A673 (cell line): ENCODE measurements around the gene NME9. TPM values are rescaled to one million over a fixed set of nuclear protein-coding genes. Genes with fewer than 3 reads are reported as not detected.

Experiments used
- BruUV-seq: library from RNA; stranded (reverse); fragments of 400-500 nt; replicated peaks from 2 replicates; lab custom pipeline; 2021; lab: Mats Ljungman, UMichigan
- CTCF ChIA-PET: fragments of 300-600 bp; sonication (Branson Sonifier 250); formaldehyde crosslinking; loops from one replicate; lab custom pipeline; 2022; ENCODE audit warnings: antibody characterized with exemption; lab: Charles Lee
- POLR2A ChIA-PET: fragments of 300-600 bp; sonication (Branson Sonifier 250); formaldehyde crosslinking; loops from one replicate; lab custom pipeline; 2022; ENCODE audit warnings: antibody characterized with exemption; ENCODE audit not compliant: low non-redundant PET; lab: Charles Lee
- DNase-seq: peaks from one replicate; pipeline ENCODE4 v3.0.0-alpha.2; 2015; ENCODE audit warnings: low spot score
- H3K27ac ChIP-seq: fragments of 200-600 bp; sonication (generic); 2 replicates; pipeline ENCODE4 v1.5.1; 2016; ENCODE audit warnings: mixed run types, low read depth, mild to moderate bottlenecking, mixed read lengths, antibody characterized with exemption, low read length; ENCODE audit not compliant: poor library complexity, severe bottlenecking
- H3K27me3 ChIP-seq: fragments of 200-600 bp; sonication (generic); replicated peaks from 2 replicates; pipeline ENCODE4 v1.6.1; 2017; ENCODE audit warnings: mixed run types, low read depth, mild to moderate bottlenecking, mixed read lengths, antibody characterized with exemption, low read length; ENCODE audit not compliant: insufficient read depth, poor library complexity
- H3K36me3 ChIP-seq: fragments of 200-600 bp; sonication (generic); 2 replicates; pipeline ENCODE4 v1.6.1; 2016; ENCODE audit warnings: mixed run types, mild to moderate bottlenecking, mixed read lengths, antibody characterized with exemption, low read length; ENCODE audit not compliant: insufficient read depth, poor library complexity, severe bottlenecking
- H3K4me1 ChIP-seq: fragments of 200-600 bp; sonication (generic); 2 replicates; pipeline ENCODE4 v1.6.1; 2017; ENCODE audit warnings: mixed run types, mild to moderate bottlenecking, mixed read lengths, antibody characterized with exemption, low read length; ENCODE audit not compliant: insufficient read depth, poor library complexity, severe bottlenecking
- H3K4me3 ChIP-seq: fragments of 200-600 bp; sonication (generic); 2 replicates; pipeline ENCODE4 v1.5.1; 2016; ENCODE audit warnings: low read depth, mixed run types, mild to moderate bottlenecking, mixed read lengths, low read length; ENCODE audit not compliant: poor library complexity, severe bottlenecking
- H3K9me3 ChIP-seq: fragments of 200-600 bp; sonication (generic); 2 replicates; pipeline ENCODE4 v1.6.1; 2016; ENCODE audit warnings: mixed run types, low read depth, mild to moderate bottlenecking, mixed read lengths, antibody characterized with exemption, low read length; ENCODE audit not compliant: poor library complexity, severe bottlenecking
- EZH2 ChIP-seq: fragments of 200-600 bp; sonication (generic); IDR thresholded peaks from 2 replicates; pipeline ENCODE4 v1.6.1; 2017; ENCODE audit warnings: borderline replicate concordance, low read depth, mild to moderate bottlenecking, mixed read lengths, antibody characterized with exemption, low read length; ENCODE audit not compliant: poor library complexity, severe bottlenecking
- intact Hi-C: fragments of 100-400 bp; cut with micrococcal nuclease; formaldehyde crosslinking; loops from one replicate; pipeline ENCODE4 v1.10.0; 2022; ENCODE audit not compliant: unreplicated experiment
- total RNA-seq: library from RNA; stranded (reverse); gene quantifications from 2 replicates; pipeline ENCODE4 v1.2.3, GENCODE V29; 2021
- TF ChIP-seq, protein P1 (sequence below): fragments of 300-800, 200-600 bp; sonication (generic); conservative IDR thresholded peaks from 2 replicates; pipeline ENCODE4 v1.5.1; 2017; ENCODE audit warnings: low read depth, mild to moderate bottlenecking, antibody characterized with exemption, low read length, moderate library complexity, mixed read lengths

NME9 gene
- total RNA-seq, 1 experiment from 2014 or later: not detected

- ChIA-PET POLR2A (no interaction called here), CTCF (no interaction called here)
- Histone ChIP-seq H3K27ac (no peak overlapping the region), H3K36me3 (peaks cover 6% of the 10 kb centered on the region), H3K4me1 (no peaks in the 10 kb centered on the region), H3K27me3 (no peaks in the 10 kb centered on the region), H3K9me3 (no peaks in the 10 kb centered on the region), H3K4me3 (no peak overlapping the region)
- no TSS peak for BruUV-seq
- intact Hi-C loops: no loop called here
- DNase-seq: no peak
- TF ChIP-seq, protein P1, sequence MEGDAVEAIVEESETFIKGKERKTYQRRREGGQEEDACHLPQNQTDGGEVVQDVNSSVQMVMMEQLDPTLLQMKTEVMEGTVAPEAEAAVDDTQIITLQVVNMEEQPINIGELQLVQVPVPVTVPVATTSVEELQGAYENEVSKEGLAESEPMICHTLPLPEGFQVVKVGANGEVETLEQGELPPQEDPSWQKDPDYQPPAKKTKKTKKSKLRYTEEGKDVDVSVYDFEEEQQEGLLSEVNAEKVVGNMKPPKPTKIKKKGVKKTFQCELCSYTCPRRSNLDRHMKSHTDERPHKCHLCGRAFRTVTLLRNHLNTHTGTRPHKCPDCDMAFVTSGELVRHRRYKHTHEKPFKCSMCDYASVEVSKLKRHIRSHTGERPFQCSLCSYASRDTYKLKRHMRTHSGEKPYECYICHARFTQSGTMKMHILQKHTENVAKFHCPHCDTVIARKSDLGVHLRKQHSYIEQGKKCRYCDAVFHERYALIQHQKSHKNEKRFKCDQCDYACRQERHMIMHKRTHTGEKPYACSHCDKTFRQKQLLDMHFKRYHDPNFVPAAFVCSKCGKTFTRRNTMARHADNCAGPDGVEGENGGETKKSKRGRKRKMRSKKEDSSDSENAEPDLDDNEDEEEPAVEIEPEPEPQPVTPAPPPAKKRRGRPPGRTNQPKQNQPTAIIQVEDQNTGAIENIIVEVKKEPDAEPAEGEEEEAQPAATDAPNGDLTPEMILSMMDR: no peak
- no peak for TF ChIP-seq EZH2
These were observed 58.4 kb downstream of the NME9 start for GRCh38 chr3:138271189-138271794.

GRCh38 chr3:138270245-138270644 lies 59.4 kb downstream of the NME9 start:
- Histone ChIP-seq H3K27me3 (no peaks in the 10 kb centered on the region), H3K4me3 (no peak overlapping the region), H3K27ac (no peak overlapping the region), H3K4me1 (no peaks in the 10 kb centered on the region), H3K9me3 (no peaks in the 10 kb centered on the region), H3K36me3 (peaks cover 6% of the 10 kb centered on the region)
- BruUV-seq: no TSS peak
- intact Hi-C loops: no loop called here
- ChIA-PET POLR2A (no interaction called here), CTCF (interaction anchor here (0.6 kb wide), 1 partner anchor 97 kb away, joined by 7 read pairs; no protein-coding TSS in a partner anchor)
- TF ChIP-seq EZH2: no peak
- TF ChIP-seq, protein P1: peak; percentile 25; the same call in 1 of the 2 replicates
- DNase-seq: no peak

DNA sequence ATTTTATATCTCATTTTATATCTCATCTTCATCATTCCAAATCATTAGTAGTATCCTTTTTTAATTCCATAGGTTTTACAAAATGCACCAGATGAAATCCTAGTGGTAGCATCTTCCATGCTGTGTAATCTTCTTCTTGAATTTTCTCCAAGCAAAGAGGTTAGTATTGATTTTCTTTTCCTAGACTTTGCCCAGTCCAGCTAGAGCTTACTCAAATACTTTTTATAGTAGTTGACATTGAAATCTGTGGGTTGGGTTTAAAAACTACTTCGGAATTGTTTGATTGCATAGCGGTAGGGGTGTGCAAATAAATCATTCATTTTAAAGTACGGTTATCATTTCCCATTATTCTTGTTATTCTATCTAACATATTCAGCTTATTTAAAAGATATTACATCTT lies 62.6 kb downstream of the NME9 start:
- no peak for DNase-seq
- TF ChIP-seq, protein P1: no peak
- TF ChIP-seq EZH2: no peak
- CTCF ChIA-PET: no interaction called here
- no peak overlapping the region for H3K27ac ChIP-seq
- POLR2A ChIA-PET: no interaction called here
- no peak overlapping the region for H3K4me3 ChIP-seq
- no peaks in the 10 kb centered on the region for H3K36me3 ChIP-seq
- H3K27me3 ChIP-seq: no peaks in the 10 kb centered on the region
- no peaks in the 10 kb centered on the region for H3K4me1 ChIP-seq
- BruUV-seq: no TSS peak
- intact Hi-C loops: no loop called here
- H3K9me3 ChIP-seq: no peaks in the 10 kb centered on the region
